HEK293T (cell line): ENCODE results near the gene SPDYE18.
"Not testable (repeated sequence)": the region's sequence is repeated elsewhere in the genome, so short reads cannot be mapped to it uniquely, and the experiment has no call there.

ENCODE experiments used
- ARNT ChIP-seq: fragments of 450-650 bp; IDR thresholded peaks from 2 replicates; pipeline ENCODE4 v1.6.1; 2017; ENCODE audit warnings: mild to moderate bottlenecking
- BHLHE40 ChIP-seq: fragments of 450-650 bp; IDR thresholded peaks from 2 replicates; pipeline ENCODE4 v1.6.1; 2016; ENCODE audit warnings: mild to moderate bottlenecking, moderate library complexity, borderline replicate concordance
- FOXM1 ChIP-seq: fragments of 450-650 bp; IDR thresholded peaks from 2 replicates; pipeline ENCODE4 v1.6.1; 2017; ENCODE audit warnings: mild to moderate bottlenecking, borderline replicate concordance
- HDGF ChIP-seq: fragments of 450-650 bp; IDR thresholded peaks from 2 replicates; pipeline ENCODE4 v1.6.1; 2017; ENCODE audit warnings: antibody characterized with exemption, borderline replicate concordance
- LEF1 ChIP-seq: fragments of 450-650 bp; IDR thresholded peaks from 2 replicates; pipeline ENCODE4 v1.6.1; 2017; ENCODE audit warnings: mild to moderate bottlenecking, borderline replicate concordance
- NFRKB ChIP-seq: fragments of 450-650 bp; IDR thresholded peaks from 2 replicates; pipeline ENCODE4 v1.6.1; 2016; ENCODE audit warnings: mild to moderate bottlenecking, moderate library complexity

GRCh38 chr7:77006127-77007110, 55.9 kb downstream of the SPDYE18 start:
- TF ChIP-seq BHLHE40, ARNT, LEF1, NFRKB, FOXM1, HDGF: not testable (repeated sequence)
